B cell (primary cell): ENCODE results near the gene SLC2A14. TPM values are rescaled to one million over a fixed set of nuclear protein-coding genes. Genes with fewer than 3 reads are reported as not detected.

ENCODE experiments used
- ATAC-seq: fragments of 200-7000 bp; cut with Tn5 transposase; one replicate; pipeline ENCODE4 v1.10.0; 2021; ENCODE audit warnings: low read depth, mild to moderate bottlenecking, moderate number of reproducible peaks, moderate library complexity
- CTCF ChIA-PET: fragments of 350-600 bp; sonication (Branson Sonifier 250); formaldehyde crosslinking; loops from one replicate; lab custom pipeline; 2021; ENCODE audit warnings: antibody characterized with exemption, inconsistent platforms; lab: Charles Lee
- POLR2A ChIA-PET: fragments of 350-600 bp; sonication (Branson Sonifier 250); formaldehyde crosslinking; loops from one replicate; lab custom pipeline; 2021; ENCODE audit warnings: antibody characterized with exemption; lab: Charles Lee
- DNase-seq: peaks from one replicate; pipeline ENCODE4 v3.0.0; 2013
- H2AFZ ChIP-seq: 2 replicates; pipeline ENCODE4 v1.6.1; 2012; ENCODE audit warnings: mild to moderate bottlenecking, low read depth, low read length; ENCODE audit not compliant: insufficient read depth, poor library complexity, severe bottlenecking
- H3K27ac ChIP-seq, 2 donors: 1 replicate in 1 of 2; 2 replicates in 1 of 2; pipeline ENCODE4 v1.5.1; 2012 to 2013; ENCODE audit warnings: low read length in 2 of 2, mild to moderate bottlenecking in 2 of 2, moderate library complexity in 1 of 2
- H3K27me3 ChIP-seq, 4 experiments: fragments of 200-600 bp in 1 of 4; sonication (generic) in 1 of 4; replicated peaks in 1 of 4; 1 replicate in 2 of 4; 2 replicates in 2 of 4; pipeline versions ENCODE4 v1.6.1 to v1.7.0; 2013 to 2016; ENCODE audit warnings: low read length in 3 of 4, mild to moderate bottlenecking in 2 of 4, mixed read lengths in 1 of 4, moderate library complexity in 1 of 4; ENCODE audit not compliant: insufficient read depth in 4 of 4, control insufficient read depth in 3 of 4; ENCODE audit errors: control extremely low read depth in 1 of 4
- H3K36me3 ChIP-seq, 2 experiments: replicated peaks in 1 of 2; 1 replicate in 1 of 2; 2 replicates in 1 of 2; pipeline versions ENCODE4 v1.6.1 to v1.7.1; 2013; ENCODE audit warnings: low read length in 1 of 2; ENCODE audit not compliant: insufficient read depth in 2 of 2, control insufficient read depth in 1 of 2; ENCODE audit errors: control extremely low read depth in 1 of 2, extremely low read depth in 1 of 2
- H3K4me1 ChIP-seq, 2 donors: fragments of 200-600 bp in 1 of 2; sonication (generic) in 1 of 2; 1 replicate in 1 of 2; 2 replicates in 1 of 2; pipeline versions ENCODE4 v1.5.1 to v1.6.1; 2013 to 2017; ENCODE audit warnings: low read length in 2 of 2; ENCODE audit not compliant: control insufficient read depth in 2 of 2, insufficient read depth in 2 of 2
- H3K4me2 ChIP-seq: replicated peaks from 2 replicates; pipeline ENCODE3; 2012; ENCODE audit warnings: mild to moderate bottlenecking, low read depth, low read length; ENCODE audit not compliant: poor library complexity, severe bottlenecking
- H3K4me3 ChIP-seq, 5 experiments: fragments of 200-600 bp in 1 of 5; sonication (generic) in 1 of 5; 1 replicate in 3 of 5; 2 replicates in 2 of 5; pipeline versions ENCODE4 v1.5.1 to v1.7.0; 2011 to 2016; ENCODE audit warnings: low read length in 4 of 5, mild to moderate bottlenecking in 4 of 5, low read depth in 2 of 5, control low read depth in 1 of 5, moderate library complexity in 1 of 5; ENCODE audit not compliant: insufficient read depth in 1 of 5; ENCODE audit errors: control extremely low read depth in 1 of 5, extremely low read depth in 1 of 5
- H3K79me2 ChIP-seq: fragments of 200-600 bp; sonication (generic); one replicate; pipeline ENCODE4 v1.6.0; 2016; ENCODE audit warnings: low read length; ENCODE audit not compliant: control insufficient read depth, insufficient read depth
- H3K9ac ChIP-seq: fragments of 200-600 bp; sonication (generic); 2 replicates; pipeline ENCODE4 v1.6.1; 2017; ENCODE audit warnings: mild to moderate bottlenecking, low read length, moderate library complexity
- H3K9me3 ChIP-seq, 3 donors: one replicate each; pipeline versions ENCODE4 v1.6.1 to v1.7.1; 2013; ENCODE audit warnings: low read length in 2 of 3; ENCODE audit not compliant: control insufficient read depth in 2 of 3, insufficient read depth in 1 of 3; ENCODE audit errors: control extremely low read depth in 1 of 3
- H4K20me1 ChIP-seq: 2 replicates; pipeline ENCODE4 v1.6.0; 2012; ENCODE audit warnings: mild to moderate bottlenecking, low read length; ENCODE audit not compliant: insufficient read depth, control insufficient read depth, poor library complexity, severe bottlenecking
- H3K27ac Mint-ChIP-seq: one replicate; pipeline ENCODE4 v1.8.0; 2021; ENCODE audit warnings: mixed read lengths
- H3K27me3 Mint-ChIP-seq: one replicate; pipeline ENCODE4 v1.8.0; 2021; ENCODE audit warnings: mixed read lengths
- H3K4me1 Mint-ChIP-seq: one replicate; pipeline ENCODE4 v1.8.0; 2021; ENCODE audit warnings: mixed read lengths
- H3K4me3 Mint-ChIP-seq: one replicate; pipeline ENCODE4 v1.8.0; 2021; ENCODE audit warnings: mixed read lengths
- H3K9me3 Mint-ChIP-seq: one replicate; pipeline ENCODE4 v1.8.0; 2022; ENCODE audit warnings: mixed read lengths; ENCODE audit not compliant: insufficient read depth
- CTCF ChIP-seq: fragments of 200-600 bp; IDR thresholded peaks from one replicate; pipeline ENCODE4 v1.8.0; 2022; ENCODE audit warnings: antibody characterized with exemption, mild to moderate bottlenecking
- WGBS: methylation state at CpG from one replicate; pipeline ENCODE4 v1.1.5; 2013; ENCODE audit warnings: missing lambda C conversion rate; ENCODE audit not compliant: insufficient coverage; 5-methylcytosine and 5-hydroxymethylcytosine counted together
- intact Hi-C: fragments of 100-400 bp; cut with micrococcal nuclease; formaldehyde crosslinking; loops from one replicate; pipeline ENCODE4 v1.10.0; 2022
- polyA plus RNA-seq: library from polyadenylated mRNA; depleted of rRNA; stranded (reverse); fragments of >200 nt; gene quantifications from 2 replicates; pipeline ENCODE4 v1.2.3, GENCODE V29; 2012
- small RNA-seq: library from RNA; depleted of rRNA; stranded (forward); fragments of <200 nt; gene quantifications from one replicate; pipeline ENCODE3, GENCODE V24; 2012; ENCODE audit warnings: low replicate concordance, low read depth; ENCODE audit not compliant: insufficient read length
- total RNA-seq, 2 donors: library from RNA; stranded (reverse); fragments of 120-200 nt in 1 of 2; gene quantifications; 1 replicate in 1 of 2; 2 replicates in 1 of 2; pipeline versions ENCODE4 v1.2.3 to v1.2.4, GENCODE V29; 2013 to 2022

SLC2A14 gene
- total and polyA plus RNA-seq, 2 donors (not counting 1 experiment from before 2014, with no cell fraction given) = 2.5 to 4.7 TPM

- peaks cover 7% of the 10 kb centered on the region for H3K27me3 Mint-ChIP-seq
- Histone ChIP-seq H3K4me1 (no peaks in the 10 kb centered on the region), H3K27me3 (no peaks in the 10 kb centered on the region), H3K9ac (no peak overlapping the region), H4K20me1 (no peaks in the 10 kb centered on the region), H3K79me2 (no peaks in the 10 kb centered on the region), H2AFZ (no peak overlapping the region), H3K9me3 (no peaks in the 10 kb centered on the region), H3K4me2 (no peak overlapping the region), H3K36me3 (no peaks in the 10 kb centered on the region), H3K4me3 (no peak overlapping the region), H3K27ac (no peak overlapping the region)
- TF ChIP-seq CTCF = no peak
- POLR2A ChIA-PET = no interaction called here
- DNase-seq = no peak
- CTCF ChIA-PET = no interaction called here
- no peaks in the 10 kb centered on the region for H3K9me3 Mint-ChIP-seq
- ATAC-seq = no peak
- no peak overlapping the region for H3K27ac Mint-ChIP-seq
- intact Hi-C loops = no loop called here
- WGBS = 50% methylated on average over 3 of the region's 3 CpGs
- H3K4me3 Mint-ChIP-seq = no peak overlapping the region
- no peaks in the 10 kb centered on the region for H3K4me1 Mint-ChIP-seq
These were observed 102.7 kb downstream of the SLC2A14 start for GRCh38 chr12:7769999-7770398.

Small RNAs within 50 kb of the gene (small RNA-seq; reads per million reads assigned to genes)
- not detected for gene RF00019

Other genes with a start within 250 kb of the SLC2A14 start
- gene APOBEC1, start 207.0 kb downstream of the SLC2A14 start, total RNA-seq = not detected in 2 replicates
- gene APOBEC1, start 207.0 kb downstream of the SLC2A14 start, polyA plus RNA-seq = not detected in 2 replicates
- gene GDF3, start 177.1 kb downstream of the SLC2A14 start, total RNA-seq = not detected in 2 replicates
- gene GDF3, start 177.1 kb downstream of the SLC2A14 start, polyA plus RNA-seq = not detected in 2 replicates
- not detected in 2 replicates for gene DPPA3, start 161.5 kb downstream of the SLC2A14 start, total RNA-seq
- gene DPPA3, start 161.5 kb downstream of the SLC2A14 start, polyA plus RNA-seq = not detected in 2 replicates
- 0.39 TPM in 1 of 2 replicates, not detected in the other for gene CLEC4C, start 125.5 kb downstream of the SLC2A14 start, total RNA-seq
- 0.63 and 1.4 TPM in 2 replicates for gene CLEC4C, start 125.5 kb downstream of the SLC2A14 start, polyA plus RNA-seq
- not detected in 2 replicates for gene NANOGNB, start 107.7 kb downstream of the SLC2A14 start, total RNA-seq
- gene NANOGNB, start 107.7 kb downstream of the SLC2A14 start, polyA plus RNA-seq = not detected in 2 replicates
- not detected in 2 replicates for gene NANOG, start 83.5 kb downstream of the SLC2A14 start, total RNA-seq
- not detected in 2 replicates for gene NANOG, start 83.5 kb downstream of the SLC2A14 start, polyA plus RNA-seq
- 209 and 215 TPM in 2 replicates for gene SLC2A3, start 63.3 kb upstream of the SLC2A14 start, total RNA-seq
- gene SLC2A3, start 63.3 kb upstream of the SLC2A14 start, polyA plus RNA-seq = 284 and 440 TPM in 2 replicates
- 19.4 and 22.0 TPM in 2 replicates for gene FOXJ2, start 159.8 kb upstream of the SLC2A14 start, total RNA-seq
- 7.3 and 9.5 TPM in 2 replicates for gene FOXJ2, start 159.8 kb upstream of the SLC2A14 start, polyA plus RNA-seq
- gene C3AR1, start 193.4 kb upstream of the SLC2A14 start, total RNA-seq = 0.15 and 0.64 TPM in 2 replicates
- gene C3AR1, start 193.4 kb upstream of the SLC2A14 start, polyA plus RNA-seq = 0.06 and 0.13 TPM in 2 replicates
- 41.5 and 45.0 TPM in 2 replicates for gene NECAP1, start 209.4 kb upstream of the SLC2A14 start, total RNA-seq
- 30.4 and 63.5 TPM in 2 replicates for gene NECAP1, start 209.4 kb upstream of the SLC2A14 start, polyA plus RNA-seq